BLaER1 treated with 17β-estradiol and CSF1 and Interleukin-3, amounts not matched to agents 10 nM and 100 nM (cell line): ENCODE data around the gene ZNF185.
"Not testable (repeated sequence)": the region's sequence is repeated elsewhere in the genome, so short reads cannot be mapped to it uniquely, and the experiment has no call there.

ENCODE experiments used
- H3K27ac ChIP-seq, 11 experiments: shearing (Covaris generic); formaldehyde crosslinking; 2 replicates each; pipeline ENCODE4 v1.8.1; 2022
- H3K27me3 ChIP-seq, 11 experiments: shearing (Covaris generic); formaldehyde crosslinking; 2 replicates each; pipeline ENCODE4 v1.8.1; 2022
- H3K36me3 ChIP-seq, 11 experiments: shearing (Covaris generic); formaldehyde crosslinking; 2 replicates each; pipeline ENCODE4 v1.8.1; 2022
- H3K4me1 ChIP-seq, 10 experiments: shearing (Covaris generic); formaldehyde crosslinking; 2 replicates each; pipeline ENCODE4 v1.8.1; 2022
- H3K4me2 ChIP-seq, 11 experiments: shearing (Covaris generic); formaldehyde crosslinking; 2 replicates each; pipeline ENCODE4 v1.8.1; 2022
- H3K4me3 ChIP-seq, 10 experiments: shearing (Covaris generic); formaldehyde crosslinking; 2 replicates each; pipeline ENCODE4 v1.8.1; 2022
- H3K9ac ChIP-seq, 11 experiments: shearing (Covaris generic); formaldehyde crosslinking; 2 replicates each; pipeline ENCODE4 v1.8.1; 2022
- H3K9me3 ChIP-seq, 11 experiments: shearing (Covaris generic); formaldehyde crosslinking; replicated peaks in 1 of 11; 2 replicates each; pipeline ENCODE4 v1.8.1; 2022
- H4K20me1 ChIP-seq, 11 experiments: shearing (Covaris generic); formaldehyde crosslinking; 2 replicates each; pipeline ENCODE4 v1.8.1; 2022
- Cebpa-rat ChIP-seq, 11 experiments: shearing (Covaris generic); IDR thresholded peaks; 2 replicates each; pipeline ENCODE4 v1.8.1; 2022

Gene ZNF185

GRCh38 chrX:152908486-152908885 is 10.6 kb downstream of the ZNF185 start:
- H3K27ac ChIP-seq: no peak overlapping the region
- peaks cover 0 to 38% (median 9%) of the 10 kb centered on the region in 11 experiments; a peak in 9 of 22 replicates for H4K20me1 ChIP-seq
- no peak overlapping the region for H3K4me2 ChIP-seq
- peaks cover 62 to 92% (median 87%) of the 10 kb centered on the region in 11 experiments for H3K27me3 ChIP-seq
- TF ChIP-seq Cebpa-rat (IDR thresholded peaks at IDR 0.05): no peak
- H3K4me1 ChIP-seq: peaks cover 17 to 42% (median 22%) of the 10 kb centered on the region in 10 experiments
- H3K9me3 ChIP-seq: no peaks in the 10 kb centered on the region
- H3K36me3 ChIP-seq: no peaks in the 10 kb centered on the region
- no peak overlapping the region for H3K9ac ChIP-seq
- no peak overlapping the region for H3K4me3 ChIP-seq

- Histone ChIP-seq H3K4me1 (peaks cover 25 to 46% (median 35%) of the 10 kb centered on the region in 10 experiments), H4K20me1 (peaks cover 0 to 38% (median 12%) of the 10 kb centered on the region in 11 experiments; a peak in 9 of 22 replicates)
Measured at GRCh38 chrX:152910018-152910417, 12.2 kb downstream of the ZNF185 start.

GRCh38 chrX:152912106-152912505 is 14.2 kb downstream of the ZNF185 start:
- no peak overlapping the region for H3K4me3 ChIP-seq
- no peak overlapping the region for H3K27ac ChIP-seq
- peaks cover 48 to 92% (median 87%) of the 10 kb centered on the region in 11 experiments for H3K27me3 ChIP-seq
- no peaks in the 10 kb centered on the region for H3K9me3 ChIP-seq
- H3K9ac ChIP-seq: no peak overlapping the region
- H3K4me2 ChIP-seq: 0 out of 22 replicates have a peak overlapping the region, but pooled peaks of 2 of the 11 experiments have one; percentile 42 to 57
- TF ChIP-seq Cebpa-rat (IDR thresholded peaks at IDR 0.05): no peak
- H4K20me1 ChIP-seq: peaks cover 0 to 39% (median 8%) of the 10 kb centered on the region in 11 experiments; a peak in 9 of 22 replicates
- H3K36me3 ChIP-seq: no peaks in the 10 kb centered on the region
- H3K4me1 ChIP-seq: peaks cover 25 to 53% (median 46%) of the 10 kb centered on the region in 10 experiments

More at GRCh38 chrX:152910018-152910417, 12.2 kb downstream of the ZNF185 start:
- H3K9me3 ChIP-seq, H3K4me3 ChIP-seq, H3K27ac ChIP-seq, H3K36me3 ChIP-seq, H3K9ac ChIP-seq: not testable (repeated sequence)
- Histone ChIP-seq H3K27me3 (peaks cover 57 to 92% (median 87%) of the 10 kb centered on the region in 11 experiments), H3K4me2 (peak overlapping the region in 3 of 11 experiments; percentile 2 to 21 (median 10); a peak in 4 of 22 replicates)

GRCh38 chrX:152912641-152913040 is 14.8 kb downstream of the ZNF185 start:
- no peaks in the 10 kb centered on the region for H3K36me3 ChIP-seq
- no peaks in the 10 kb centered on the region for H3K9me3 ChIP-seq

GRCh38 chrX:152913346-152913745 is 15.5 kb downstream of the ZNF185 start:
- H3K9me3 ChIP-seq: no peaks in the 10 kb centered on the region
- H3K27ac ChIP-seq: peak overlapping the region in 8 of 11 experiments; percentile 50 to 67 (median 58); a peak in 16 of 22 replicates
- H3K36me3 ChIP-seq: no peaks in the 10 kb centered on the region
- peak overlapping the region in 6 of 11 experiments; percentile 14 to 48 (median 32); a peak in 9 of 22 replicates for H3K9ac ChIP-seq
- H3K27me3 ChIP-seq: peaks cover 42 to 92% (median 87%) of the 10 kb centered on the region in 11 experiments
- H3K4me3 ChIP-seq: no peak overlapping the region
- H4K20me1 ChIP-seq: peaks cover 0 to 42% (median 0%) of the 10 kb centered on the region in 11 experiments; a peak in 8 of 22 replicates
- peak overlapping the region; percentile 38 to 76 (median 57) for H3K4me2 ChIP-seq
- peaks cover 21 to 59% (median 47%) of the 10 kb centered on the region in 10 experiments for H3K4me1 ChIP-seq
- 0 out of 22 replicates have a peak, but pooled peaks of 1 of the 11 experiments have one; percentile 31 for TF ChIP-seq Cebpa-rat (IDR thresholded peaks at IDR 0.05)

More at GRCh38 chrX:152912641-152913040, 14.8 kb downstream of the ZNF185 start:
- peak overlapping the region in 6 of 11 experiments; percentile 14 to 48 (median 32); a peak in 7 of 22 replicates for H3K9ac ChIP-seq
- H4K20me1 ChIP-seq: peaks cover 0 to 36% (median 5%) of the 10 kb centered on the region in 11 experiments; a peak in 9 of 22 replicates
- peak overlapping the region in 7 of 11 experiments; percentile 50 to 67 (median 59); a peak in 13 of 22 replicates for H3K27ac ChIP-seq
- peak overlapping the region in 10 of 11 experiments; percentile 38 to 76 (median 58); a peak in 20 of 22 replicates for H3K4me2 ChIP-seq
- TF ChIP-seq Cebpa-rat (IDR thresholded peaks at IDR 0.05): no peak
- H3K4me3 ChIP-seq: no peak overlapping the region
- peaks cover 20 to 53% (median 44%) of the 10 kb centered on the region in 10 experiments for H3K4me1 ChIP-seq
- peaks cover 42 to 92% (median 87%) of the 10 kb centered on the region in 11 experiments for H3K27me3 ChIP-seq

GRCh38 chrX:152913910-152914309 is 16.0 kb downstream of the ZNF185 start:
- H3K9me3 ChIP-seq: no peaks in the 10 kb centered on the region
- peak overlapping the region in 2 of 11 experiments; percentile 39 to 45; a peak in 2 of 22 replicates for H3K9ac ChIP-seq
- no peak for TF ChIP-seq Cebpa-rat (IDR thresholded peaks at IDR 0.05)

GRCh38 chrX:152915541-152916241 is 17.8 kb downstream of the ZNF185 start:
- Histone ChIP-seq H3K4me1 (peaks cover 28 to 56% (median 39%) of the 10 kb centered on the region in 10 experiments), H3K9ac (no peak overlapping the region), H3K9me3 (no peaks in the 10 kb centered on the region), H3K27me3 (peaks cover 47 to 92% (median 87%) of the 10 kb centered on the region in 11 experiments), H4K20me1 (peaks cover 0 to 33% (median 0%) of the 10 kb centered on the region in 11 experiments; a peak in 8 of 22 replicates), H3K4me3 (no peak overlapping the region), H3K27ac (0 out of 22 replicates have a peak overlapping the region, but pooled peaks of 2 of the 11 experiments have one; percentile 3 to 25), H3K36me3 (no peaks in the 10 kb centered on the region), H3K4me2 (peak overlapping the region; percentile 19 to 43 (median 32); a peak in 18 of 22 replicates)
- no peak for TF ChIP-seq Cebpa-rat (IDR thresholded peaks at IDR 0.05)

More at GRCh38 chrX:152913910-152914309, 16.0 kb downstream of the ZNF185 start:
- peaks cover 27 to 60% (median 48%) of the 10 kb centered on the region in 10 experiments for H3K4me1 ChIP-seq
- no peak overlapping the region for H3K4me3 ChIP-seq
- peaks cover 0 to 37% (median 0%) of the 10 kb centered on the region in 11 experiments; a peak in 8 of 22 replicates for H4K20me1 ChIP-seq
- H3K27me3 ChIP-seq: peaks cover 45 to 92% (median 87%) of the 10 kb centered on the region in 11 experiments
- peak overlapping the region in 8 of 11 experiments; percentile 23 to 67 (median 58); a peak in 14 of 22 replicates for H3K27ac ChIP-seq
- peak overlapping the region; percentile 38 to 76 (median 57); a peak in 21 of 22 replicates for H3K4me2 ChIP-seq
- no peaks in the 10 kb centered on the region for H3K36me3 ChIP-seq

GRCh38 chrX:152917656-152918579 is 20.1 kb downstream of the ZNF185 start:
- Histone ChIP-seq H3K4me3 (no peak overlapping the region), H3K9me3 (no peaks in the 10 kb centered on the region), H4K20me1 (peaks cover 0 to 43% (median 3%) of the 10 kb centered on the region in 11 experiments; a peak in 9 of 22 replicates), H3K4me1 (peaks cover 36 to 63% (median 44%) of the 10 kb centered on the region in 10 experiments), H3K36me3 (no peaks in the 10 kb centered on the region), H3K4me2 (peak overlapping the region in 5 of 11 experiments; percentile 12 to 40 (median 26); a peak in 7 of 22 replicates), H3K9ac (no peak overlapping the region), H3K27me3 (peaks cover 61 to 100% (median 98%) of the 10 kb centered on the region in 11 experiments), H3K27ac (no peak overlapping the region)
- no peak for TF ChIP-seq Cebpa-rat (IDR thresholded peaks at IDR 0.05)
